Muscle of leg (tissue), 11 donors: ENCODE measurements around the gene GRB2. TPM values are rescaled to one million over a fixed set of nuclear protein-coding genes. Genes with fewer than 3 reads are reported as not detected.
A peak's percentile ranks its signal among the peaks of the same experiment; 100 is the strongest.

Source experiments
- DNase-seq: peaks from one replicate; pipeline ENCODE4 v3.0.0; 2013
- H3K27ac ChIP-seq: one replicate; pipeline ENCODE4 v1.5.1; 2013; ENCODE audit warnings: mild to moderate bottlenecking, low read length, control low read depth
- H3K27me3 ChIP-seq: one replicate; pipeline ENCODE4 v1.6.1; 2013; ENCODE audit warnings: low read length; ENCODE audit not compliant: control insufficient read depth, insufficient read depth
- H3K36me3 ChIP-seq: one replicate; pipeline ENCODE4 v1.6.1; 2013; ENCODE audit warnings: low read length; ENCODE audit not compliant: control insufficient read depth, insufficient read depth
- H3K4me1 ChIP-seq: one replicate; pipeline ENCODE4 v1.6.1; 2013; ENCODE audit warnings: low read length; ENCODE audit not compliant: control insufficient read depth, insufficient read depth
- H3K4me3 ChIP-seq: one replicate; pipeline ENCODE4 v1.5.1; 2013; ENCODE audit warnings: low read length, control low read depth
- H3K9me3 ChIP-seq: replicated peaks from 2 replicates; pipeline ENCODE4 v1.6.1; 2013; ENCODE audit warnings: low read depth, low read length; ENCODE audit not compliant: control insufficient read depth
- WGBS: methylation state at CpG from one replicate; pipeline ENCODE4 v1.1.5; 2013; ENCODE audit warnings: missing lambda C conversion rate; ENCODE audit not compliant: insufficient coverage; 5-methylcytosine and 5-hydroxymethylcytosine counted together
- polyA plus RNA-seq, 8 donors: library from polyadenylated mRNA; unstranded; fragments of 120-200 nt; gene quantifications; one replicate each; pipeline versions ENCODE4 v1.2.1 to v1.2.3, GENCODE V29; 2013; ENCODE audit warnings: inconsistent platforms in 1 of 8, low replicate concordance in 1 of 8; ENCODE audit not compliant: insufficient read length in 8 of 8, insufficient read depth in 1 of 8
- total RNA-seq: library from RNA; stranded (reverse); fragments of 120-200 nt; gene quantifications from one replicate; pipeline ENCODE4 v1.2.4, GENCODE V29; 2013

Gene GRB2
- total and polyA plus RNA-seq, 9 donors = 88.4 to 162 (median 147) TPM

DNA sequence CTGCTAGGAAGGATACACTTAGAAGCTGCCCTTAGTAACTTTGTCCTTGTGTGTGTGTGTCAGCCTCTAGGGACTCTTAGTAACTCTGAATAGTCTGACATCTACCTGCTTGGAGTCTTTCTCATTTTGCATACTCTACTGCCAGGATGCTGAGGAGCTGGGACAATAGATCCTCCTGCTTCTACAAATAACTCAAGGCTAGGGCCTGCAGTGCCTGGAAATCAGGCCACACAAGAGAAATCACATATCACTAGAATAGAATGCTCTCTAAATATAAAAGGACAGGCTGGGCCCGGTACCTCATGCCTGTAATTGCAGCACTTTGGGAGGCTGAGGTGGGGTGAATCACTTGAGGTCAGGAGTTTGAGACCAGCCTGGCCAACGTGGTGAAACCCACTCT is 77.7 kb downstream of the GRB2 start:
- H3K36me3 ChIP-seq = peaks cover 20% of the 10 kb centered on the region
- DNase-seq = no peak
- H3K4me1 ChIP-seq = peaks cover 18% of the 10 kb centered on the region
- no peaks in the 10 kb centered on the region for H3K9me3 ChIP-seq
- no peak overlapping the region for H3K4me3 ChIP-seq
- no peaks in the 10 kb centered on the region for H3K27me3 ChIP-seq
- no peak overlapping the region for H3K27ac ChIP-seq
- no CpG with 5 or more reads among the region's 2 CpGs for WGBS

DNA sequence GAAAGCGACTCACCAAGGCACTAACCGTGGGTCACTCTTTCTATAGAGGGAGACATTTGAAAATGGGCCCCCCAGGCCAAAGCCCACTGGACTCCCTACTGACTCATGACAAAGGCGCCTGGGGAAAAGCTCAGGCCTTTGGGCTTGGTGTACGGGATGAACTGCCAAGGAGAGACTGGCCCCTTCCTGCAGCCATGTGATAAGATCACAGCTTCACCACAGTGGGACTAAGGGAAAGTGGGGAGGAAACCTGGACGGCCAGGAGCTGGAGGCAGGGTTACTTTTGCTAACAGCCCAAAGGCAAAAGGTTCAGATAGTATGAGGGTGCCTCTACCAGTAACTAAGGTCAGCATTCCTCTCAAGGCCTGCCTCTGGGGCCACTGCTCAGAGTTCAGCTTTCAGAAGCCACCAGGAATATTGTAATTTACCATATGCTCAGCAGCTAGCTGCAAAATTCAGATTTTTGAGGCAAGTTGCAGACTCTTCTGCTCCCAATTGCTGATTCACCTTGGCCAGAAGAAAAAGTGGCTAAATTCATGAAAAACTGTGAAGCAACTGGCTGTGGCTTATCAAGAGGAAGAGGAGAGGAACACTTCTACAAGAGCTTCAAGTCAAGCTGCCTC is 79.1 kb downstream of the GRB2 start:
- peaks cover 27% of the 10 kb centered on the region for H3K36me3 ChIP-seq
- 60% methylated on average over 1 of the region's 5 CpGs for WGBS
- H3K27ac ChIP-seq = peak overlapping the region; percentile 72
- no peaks in the 10 kb centered on the region for H3K27me3 ChIP-seq
- peaks cover 18% of the 10 kb centered on the region for H3K4me1 ChIP-seq
- H3K4me3 ChIP-seq = no peak overlapping the region
- no peak for DNase-seq
- no peaks in the 10 kb centered on the region for H3K9me3 ChIP-seq

DNA sequence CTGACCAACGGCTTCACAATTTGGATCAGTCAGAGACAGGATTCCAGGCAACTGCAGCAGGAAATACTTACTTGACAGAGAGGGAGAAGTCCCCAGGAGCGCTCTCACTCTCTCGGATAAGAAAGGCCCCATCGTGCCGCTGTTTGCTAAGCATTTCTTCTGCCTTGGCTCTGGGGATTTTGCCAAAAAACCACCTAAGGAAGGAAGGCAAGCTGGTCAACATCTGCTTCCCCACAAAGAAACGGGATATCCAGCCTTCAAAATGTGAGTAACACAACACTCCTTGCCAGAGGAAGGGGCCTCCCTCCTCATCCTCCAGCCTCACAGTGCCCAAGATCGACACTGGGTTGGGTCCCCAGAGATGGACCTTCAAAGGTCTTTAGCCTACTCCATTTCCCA is 79.7 kb downstream of the GRB2 start:
- 19% methylated on average over 3 of the region's 7 CpGs for WGBS
- peak; percentile 67 for DNase-seq
- H3K9me3 ChIP-seq = no peaks in the 10 kb centered on the region
- no peak overlapping the region for H3K4me3 ChIP-seq
- H3K27me3 ChIP-seq = no peaks in the 10 kb centered on the region
- peaks cover 27% of the 10 kb centered on the region for H3K36me3 ChIP-seq
- H3K27ac ChIP-seq = peak overlapping the region; percentile 72
- H3K4me1 ChIP-seq = peaks cover 18% of the 10 kb centered on the region

DNA sequence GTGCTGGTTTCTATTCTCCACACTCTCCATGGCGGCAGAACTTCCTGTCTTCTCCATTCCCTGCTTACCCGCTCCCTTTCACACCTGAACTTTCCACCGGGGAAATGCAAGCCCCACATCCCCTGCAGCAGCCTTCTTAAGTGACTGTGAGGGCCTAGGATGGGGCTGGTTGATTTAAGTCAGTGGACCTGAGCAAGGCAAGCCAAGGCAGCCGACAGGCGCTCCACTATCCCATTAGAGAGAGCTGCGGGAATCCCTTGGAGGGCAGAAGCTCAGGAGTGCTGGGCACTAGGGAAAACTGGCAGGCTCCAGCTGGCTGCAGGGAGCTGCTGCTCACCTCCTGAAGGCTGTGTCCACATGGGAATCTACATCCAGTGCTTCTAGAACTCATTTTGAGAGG is 80.1 kb downstream of the GRB2 start:
- peaks cover 32% of the 10 kb centered on the region for H3K36me3 ChIP-seq

DNA sequence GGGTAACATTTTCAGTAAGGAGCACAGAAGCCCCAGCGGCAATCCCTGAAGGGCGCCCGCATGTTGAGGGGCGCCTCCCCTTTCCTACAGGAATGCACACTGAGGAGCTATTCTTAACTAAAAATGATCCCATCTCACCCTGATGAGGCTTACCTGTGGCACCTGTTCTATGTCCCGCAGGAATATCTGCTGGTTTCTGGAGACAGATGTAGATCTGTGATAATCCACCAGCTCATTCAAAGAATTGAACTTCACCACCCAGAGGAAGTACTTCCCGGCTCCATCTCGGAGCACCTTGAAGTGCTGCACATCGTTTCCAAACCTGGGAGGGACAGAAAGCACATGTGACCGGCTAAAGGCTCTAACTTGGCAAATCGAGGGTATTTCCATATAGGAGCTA is 84.0 kb downstream of the GRB2 start:
- WGBS = 90% methylated on average over 3 of the region's 10 CpGs
- peaks cover 55% of the 10 kb centered on the region for H3K36me3 ChIP-seq

More for the DNA sequence above, 80.1 kb downstream of the GRB2 start:
- Histone ChIP-seq H3K27ac (peak overlapping the region; percentile 72), H3K9me3 (no peaks in the 10 kb centered on the region), H3K27me3 (no peaks in the 10 kb centered on the region), H3K4me3 (no peak overlapping the region), H3K4me1 (peaks cover 18% of the 10 kb centered on the region)
- 66% methylated on average over 3 of the region's 6 CpGs for WGBS
- DNase-seq = no peak

DNA sequence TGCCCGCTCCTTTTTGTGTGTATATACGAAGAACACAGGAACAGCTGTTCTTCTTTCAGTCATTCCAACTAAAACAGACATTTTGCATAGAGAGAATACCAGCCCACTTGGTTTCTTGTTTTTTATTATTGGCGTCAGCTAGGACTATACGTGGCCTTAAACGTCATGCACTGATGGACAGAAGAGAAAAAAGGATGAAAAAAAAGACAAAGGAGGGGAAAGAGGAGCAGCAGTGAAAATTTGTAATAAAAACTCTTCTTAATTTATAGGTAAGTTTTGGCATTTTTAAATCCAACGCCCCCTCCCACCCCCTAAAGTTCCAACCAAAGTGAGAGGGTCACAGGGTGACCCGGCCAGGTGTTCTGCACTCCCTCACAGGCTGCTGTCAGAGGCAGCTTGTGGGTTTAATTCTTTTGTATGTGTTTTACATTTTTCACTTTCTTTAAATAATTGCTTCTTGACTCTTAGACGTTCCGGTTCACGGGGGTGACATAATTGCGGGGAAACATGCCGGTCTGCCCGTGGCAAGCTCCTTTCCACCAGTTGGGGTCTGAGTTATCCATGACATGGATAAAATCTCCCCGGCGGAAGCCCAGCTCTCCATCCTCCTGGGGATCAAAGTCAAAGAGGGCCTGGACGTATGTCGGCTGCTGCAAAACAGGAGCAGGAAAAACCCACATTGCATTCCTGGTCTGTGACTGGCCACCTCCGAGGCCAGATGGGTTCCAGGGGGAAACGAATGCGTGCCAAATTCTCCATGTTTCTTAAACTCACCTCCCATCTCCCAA is 85.4 kb downstream of the GRB2 start:
- WGBS = 46% methylated on average over 10 of the region's 20 CpGs
- Histone ChIP-seq H3K4me1 (peaks cover 5% of the 10 kb centered on the region), H3K9me3 (no peaks in the 10 kb centered on the region), H3K27me3 (no peaks in the 10 kb centered on the region), H3K36me3 (peaks cover 54% of the 10 kb centered on the region), H3K27ac (no peak overlapping the region), H3K4me3 (no peak overlapping the region)
- DNase-seq = no peak

More for the DNA sequence above, 84.0 kb downstream of the GRB2 start:
- Histone ChIP-seq H3K4me3 (no peak overlapping the region), H3K4me1 (peaks cover 17% of the 10 kb centered on the region), H3K27me3 (no peaks in the 10 kb centered on the region), H3K27ac (no peak overlapping the region), H3K9me3 (no peaks in the 10 kb centered on the region)
- no peak for DNase-seq

DNA sequence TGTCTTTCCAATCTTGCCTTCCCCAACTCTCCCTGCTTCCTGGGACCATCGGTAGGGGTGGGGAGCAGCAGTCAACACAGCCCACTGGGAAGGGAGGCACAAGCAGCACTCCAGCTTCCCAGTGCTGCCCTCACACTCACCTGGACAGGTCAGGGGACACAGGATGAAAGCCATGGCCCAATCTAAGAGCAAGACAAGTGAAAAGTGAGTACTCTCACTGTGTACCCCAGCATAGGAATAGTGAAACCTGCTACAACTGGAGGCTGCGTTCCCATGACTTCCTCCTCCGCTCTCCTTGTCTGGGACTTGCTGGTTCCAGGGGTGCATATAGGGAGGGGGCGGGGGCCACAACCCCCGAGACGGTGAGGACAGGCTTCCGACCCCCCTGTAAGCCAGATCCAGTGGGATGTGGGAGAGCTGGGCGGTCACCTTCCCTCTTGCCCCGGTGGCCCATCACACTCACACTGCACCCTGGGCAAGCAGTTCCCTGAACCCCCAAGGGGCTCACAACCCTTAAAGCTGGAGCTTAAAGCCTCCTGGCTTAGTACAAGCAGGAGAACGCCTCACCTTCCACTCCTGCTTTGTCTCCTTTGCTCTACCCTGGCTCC is 86.8 kb downstream of the GRB2 start:
- no CpG with 5 or more reads among the region's 10 CpGs for WGBS

DNA sequence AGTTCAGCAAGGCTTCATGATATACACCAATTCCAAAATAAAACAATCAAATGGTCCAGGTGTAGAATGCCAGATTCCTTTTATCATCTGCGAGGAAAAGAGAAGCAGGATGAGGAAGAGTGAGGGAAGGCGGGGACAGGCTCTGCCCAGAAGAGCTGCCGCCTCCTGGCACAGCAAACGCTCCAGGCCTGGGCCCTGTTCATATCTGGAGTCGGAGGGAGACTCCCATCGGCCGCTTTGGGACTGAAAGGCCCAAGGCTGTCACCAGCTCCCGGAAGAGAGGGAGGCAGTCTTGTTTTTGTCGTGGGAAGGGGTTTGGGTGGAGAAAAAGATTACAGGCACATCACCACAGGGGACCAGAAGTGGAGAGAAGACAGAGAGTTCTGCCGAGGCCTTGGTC is 87.3 kb downstream of the GRB2 start:
- DNase-seq = no peak
- H3K36me3 ChIP-seq = peaks cover 51% of the 10 kb centered on the region
- H3K4me1 ChIP-seq = peaks cover 5% of the 10 kb centered on the region
- no peaks in the 10 kb centered on the region for H3K9me3 ChIP-seq
- H3K4me3 ChIP-seq = no peak overlapping the region
- WGBS = 80% methylated on average over 7 of the region's 10 CpGs
- no peaks in the 10 kb centered on the region for H3K27me3 ChIP-seq
- no peak overlapping the region for H3K27ac ChIP-seq

More for the DNA sequence above, 86.8 kb downstream of the GRB2 start:
- H3K27ac ChIP-seq = no peak overlapping the region
- no peak overlapping the region for H3K4me3 ChIP-seq
- peaks cover 54% of the 10 kb centered on the region for H3K36me3 ChIP-seq
- H3K4me1 ChIP-seq = peaks cover 7% of the 10 kb centered on the region
- DNase-seq = no peak
- H3K27me3 ChIP-seq = no peaks in the 10 kb centered on the region
- H3K9me3 ChIP-seq = no peaks in the 10 kb centered on the region

DNA sequence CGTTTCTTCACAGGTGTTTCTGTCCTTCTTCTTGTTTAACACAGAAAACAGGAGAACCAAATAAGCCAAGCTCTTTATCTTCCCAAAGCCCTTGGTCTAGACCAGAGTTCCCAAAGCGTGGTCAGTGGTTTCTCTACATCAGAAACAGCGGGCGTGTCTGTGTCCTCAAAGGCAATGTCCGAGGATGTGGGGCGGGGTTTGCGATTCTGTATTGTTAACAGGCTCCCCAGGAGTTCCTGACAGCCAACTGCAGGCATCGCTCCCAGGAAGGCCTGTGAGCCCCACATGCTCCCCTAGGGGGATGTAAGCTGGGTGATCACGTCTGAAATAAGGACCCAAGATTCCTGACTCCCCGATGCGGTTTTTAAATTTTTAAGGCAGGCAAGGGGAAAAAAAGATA is 87.8 kb downstream of the GRB2 start:
- H3K4me1 ChIP-seq = peaks cover 6% of the 10 kb centered on the region
- 69% methylated on average over 8 of the region's 11 CpGs for WGBS
- peaks cover 49% of the 10 kb centered on the region for H3K36me3 ChIP-seq

DNA sequence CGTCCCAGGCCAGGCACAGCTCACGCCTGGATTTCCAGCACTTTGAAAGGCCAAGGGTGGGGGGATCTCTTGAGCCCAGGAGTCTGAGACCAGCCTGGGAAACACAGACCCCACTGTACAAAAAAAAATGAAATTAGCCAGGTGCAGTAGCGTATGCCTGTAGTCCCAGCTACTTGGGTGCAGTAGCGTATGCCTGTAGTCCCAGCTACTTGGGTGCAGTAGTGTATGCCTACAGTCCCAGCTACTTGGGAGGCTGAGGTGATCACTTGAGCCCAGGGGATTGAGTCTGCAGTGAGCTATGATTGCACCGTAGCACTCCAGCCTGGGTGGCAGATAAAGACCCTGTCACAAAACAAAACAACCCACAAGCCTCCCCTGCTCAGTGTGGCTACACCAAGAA is 89.2 kb downstream of the GRB2 start:
- 89% methylated on average over 3 of the region's 5 CpGs for WGBS
- H3K4me1 ChIP-seq = peaks cover 6% of the 10 kb centered on the region

More for the DNA sequence above, 87.8 kb downstream of the GRB2 start:
- no peak overlapping the region for H3K4me3 ChIP-seq
- no peaks in the 10 kb centered on the region for H3K27me3 ChIP-seq
- no peak for DNase-seq
- H3K27ac ChIP-seq = no peak overlapping the region
- H3K9me3 ChIP-seq = no peaks in the 10 kb centered on the region

More for the DNA sequence above, 89.2 kb downstream of the GRB2 start:
- Histone ChIP-seq H3K36me3 (peaks cover 37% of the 10 kb centered on the region), H3K4me3 (no peak overlapping the region), H3K27ac (no peak overlapping the region), H3K9me3 (no peaks in the 10 kb centered on the region), H3K27me3 (no peaks in the 10 kb centered on the region)
- no peak for DNase-seq
